GM19099 (cell line): Measurements from ENCODE around the gene TNFRSF1A.
A peak's percentile ranks its signal among the peaks of the same experiment; 100 is the strongest.

Experiments
- POLR2A ChIP-seq: IDR thresholded peaks from 3 replicates; pipeline ENCODE4 v1.6.1; 2011; ENCODE audit warnings: low read depth; ENCODE audit not compliant: insufficient read length; ENCODE audit errors: extremely low read depth

The TNFRSF1A gene

GRCh38 chr12:6336889-6337853, 4.7 kb downstream of the TNFRSF1A start:
- peak; percentile 20 for TF ChIP-seq POLR2A

- TF ChIP-seq POLR2A: peak; percentile 0
Observed at GRCh38 chr12:6336079-6336888, 5.6 kb downstream of the TNFRSF1A start.

- TF ChIP-seq POLR2A: peak; percentile 61
Observed at GRCh38 chr12:6335451-6336078, 6.3 kb downstream of the TNFRSF1A start.

- TF ChIP-seq POLR2A: no peak
Observed at GRCh38 chr12:6334940-6335450, 6.9 kb downstream of the TNFRSF1A start.

- TF ChIP-seq POLR2A: no peak
Observed at GRCh38 chr12:6334359-6334758, 7.5 kb downstream of the TNFRSF1A start.

GRCh38 chr12:6333566-6333965, 8.3 kb downstream of the TNFRSF1A start:
- TF ChIP-seq POLR2A: no peak

- no peak for TF ChIP-seq POLR2A
Observed at GRCh38 chr12:6333029-6333428, 8.8 kb downstream of the TNFRSF1A start.

GRCh38 chr12:6332459-6332858, 9.4 kb downstream of the TNFRSF1A start:
- TF ChIP-seq POLR2A: no peak

GRCh38 chr12:6330999-6331714, 10.7 kb downstream of the TNFRSF1A start:
- TF ChIP-seq POLR2A: no peak

- TF ChIP-seq POLR2A: no peak
Observed at GRCh38 chr12:6330192-6330591, 11.7 kb downstream of the TNFRSF1A start.

GRCh38 chr12:6329703-6330064, 12.2 kb downstream of the TNFRSF1A start:
- TF ChIP-seq POLR2A: no peak

- no peak for TF ChIP-seq POLR2A
Observed at GRCh38 chr12:6328945-6329702, 12.8 kb downstream of the TNFRSF1A start.

GRCh38 chr12:6328045-6328779, 13.7 kb downstream of the TNFRSF1A start:
- TF ChIP-seq POLR2A: no peak
